ENCODE measurements around the gene OR2A1. TPM values are rescaled to one million over a fixed set of nuclear protein-coding genes. Genes with fewer than 3 reads are reported as not detected.
"Not testable (repeated sequence)": the region's sequence is repeated elsewhere in the genome, so short reads cannot be mapped to it uniquely, and the experiment has no call there.

OR2A1 gene
- total and polyA plus RNA-seq, 7 donors: 0.01 to 0.03 TPM; not detected in 5

DNA sequence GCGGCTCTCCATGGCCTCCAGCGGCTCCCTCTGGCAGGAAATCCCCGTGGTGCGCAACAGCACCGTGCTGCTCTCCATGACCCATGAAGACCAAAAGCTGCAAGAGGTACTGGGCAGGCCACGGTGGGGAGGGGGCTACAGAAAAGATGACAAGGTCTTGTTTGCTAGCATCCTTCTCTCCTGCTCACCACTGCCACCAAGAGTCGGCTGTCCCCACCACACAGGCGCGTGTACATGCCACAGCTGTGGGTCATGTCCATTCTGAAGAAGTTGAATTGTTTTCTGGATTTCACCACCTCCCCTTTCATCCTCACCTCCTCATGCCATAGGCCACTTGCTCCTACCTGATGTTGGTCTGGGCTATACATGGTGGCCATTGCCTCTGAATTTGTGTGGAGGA lies 55.0 kb downstream of the OR2A1 start:
- WGBS, 3 donors: no CpG with 5 or more reads among the region's 9 CpGs
- intact Hi-C loops (cut with DNase I); H3K4me1 ChIP-seq; ATAC-seq; H3K36me3 ChIP-seq (ENCODE audit: insufficient read depth in 1 of 2, low read depth in 1 of 2); H3K27ac ChIP-seq; DNase-seq; H3K27me3 ChIP-seq (ENCODE audit: insufficient read depth in 3 of 3, low read length in 2 of 3); H3K9me3 ChIP-seq; H3K4me3 ChIP-seq: not testable (repeated sequence)

DNA sequence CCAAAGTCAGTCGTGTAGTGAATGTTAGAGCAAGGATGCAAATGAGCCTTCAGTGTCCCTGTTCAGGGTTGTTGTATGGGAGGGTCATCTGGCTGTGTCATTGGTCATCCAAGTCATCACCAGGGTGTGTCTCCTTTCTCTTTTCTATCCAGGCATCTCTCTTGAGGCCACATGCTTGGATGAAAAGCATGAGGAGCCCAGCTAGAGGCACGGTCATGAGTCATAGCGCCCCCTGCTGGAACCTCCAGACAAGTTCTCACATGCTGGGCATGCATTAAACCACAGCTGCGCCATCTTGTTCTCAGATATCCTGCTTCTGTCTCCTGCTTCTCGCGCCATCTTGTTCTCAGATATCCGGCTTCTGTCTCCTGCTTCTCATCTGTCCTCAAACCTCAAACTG lies 57.0 kb downstream of the OR2A1 start:
- not testable (repeated sequence) for H3K27ac ChIP-seq, DNase-seq
- 95% methylated on average over 3 of the region's 7 CpGs; no CpG with 5 or more reads in 2 of the 3 donors for WGBS, 3 donors

More for the DNA sequence above, 57.0 kb downstream of the OR2A1 start:
- ATAC-seq; intact Hi-C loops (cut with DNase I); H3K27me3 ChIP-seq (ENCODE audit: insufficient read depth in 3 of 3, low read length in 2 of 3); H3K4me3 ChIP-seq; H3K4me1 ChIP-seq; H3K36me3 ChIP-seq (ENCODE audit: insufficient read depth in 1 of 2, low read depth in 1 of 2); H3K9me3 ChIP-seq: not testable (repeated sequence)

Other genes with a start within 250 kb of the OR2A1 start
- not detected for gene OR2A25, start 242.6 kb upstream of the OR2A1 start, total RNA-seq
- gene OR2A25, start 242.6 kb upstream of the OR2A1 start, polyA plus RNA-seq: not detected
- gene OR2A12, start 226.1 kb upstream of the OR2A1 start, total RNA-seq: not detected
- gene OR2A12, start 226.1 kb upstream of the OR2A1 start, polyA plus RNA-seq: not detected
- gene OR2A2, start 202.8 kb upstream of the OR2A1 start, total RNA-seq: not detected
- not detected for gene OR2A2, start 202.8 kb upstream of the OR2A1 start, polyA plus RNA-seq
- not detected for gene OR2A14, start 189.2 kb upstream of the OR2A1 start, total RNA-seq
- gene OR2A14, start 189.2 kb upstream of the OR2A1 start, polyA plus RNA-seq: not detected
- gene CTAGE4, start 129.0 kb upstream of the OR2A1 start, total RNA-seq: under 1 TPM in 1 of 4 donors, not detected in 3; 0.15 TPM
- gene CTAGE4, start 129.0 kb upstream of the OR2A1 start, polyA plus RNA-seq: under 1 TPM in 2 of 3 donors, not detected in 1; 0.03 TPM
- gene ARHGEF35, start 116.6 kb upstream of the OR2A1 start, total RNA-seq: under 1 TPM; 0.15 to 0.34 (median 0.19) TPM
- under 1 TPM; 0.13 to 0.18 (median 0.13) TPM for gene ARHGEF35, start 116.6 kb upstream of the OR2A1 start, polyA plus RNA-seq
- gene OR2A42, start 72.8 kb upstream of the OR2A1 start, total RNA-seq: not detected
- gene OR2A42, start 72.8 kb upstream of the OR2A1 start, polyA plus RNA-seq: under 1 TPM in 2 of 3 donors, not detected in 1; 0.01 to 0.03 TPM
- gene OR2A7, start 47.6 kb upstream of the OR2A1 start, total RNA-seq: under 1 TPM in 1 of 4 donors, not detected in 3; 0.34 TPM
- under 1 TPM in 2 of 3 donors, not detected in 1; 0.06 to 0.07 TPM for gene OR2A7, start 47.6 kb upstream of the OR2A1 start, polyA plus RNA-seq
- gene CTAGE8, start 43.1 kb upstream of the OR2A1 start, total RNA-seq: under 1 TPM in 1 of 4 donors, not detected in 3; 0.15 TPM
- gene CTAGE8, start 43.1 kb upstream of the OR2A1 start, polyA plus RNA-seq: under 1 TPM in 2 of 3 donors, not detected in 1; 0.03 to 0.04 TPM
- under 1 TPM; 0.28 to 0.69 (median 0.39) TPM for gene ARHGEF5, start 43.0 kb downstream of the OR2A1 start, total RNA-seq
- gene ARHGEF5, start 43.0 kb downstream of the OR2A1 start, polyA plus RNA-seq: under 1 TPM; 0.06 to 0.17 (median 0.16) TPM
- not detected for gene NOBOX, start 91.3 kb downstream of the OR2A1 start, total RNA-seq
- gene NOBOX, start 91.3 kb downstream of the OR2A1 start, polyA plus RNA-seq: not detected

All from psoas muscle (tissue), 8 donors.